ENCODE measurements around the gene FABP1. TPM values are rescaled to one million over a fixed set of nuclear protein-coding genes. Genes with fewer than 3 reads are reported as not detected.

The FABP1 gene
- total RNA-seq, 1 donor = not detected

GRCh38 chr2:88097192-88097591, 30.7 kb downstream of the FABP1 start:
- Histone ChIP-seq H3K27me3 (ENCODE audit: insufficient read depth, low read length) (no peaks in the 10 kb centered on the region), H3K4me3 (ENCODE audit: insufficient read depth, low read length) (no peak overlapping the region), H3K36me3 (ENCODE audit: insufficient read depth, low read length) (no peaks in the 10 kb centered on the region), H3K4me1 (ENCODE audit: insufficient read depth, low read length) (no peaks in the 10 kb centered on the region), H3K4me2 (ENCODE audit: insufficient read depth, low read length) (no peak overlapping the region), H3K9me3 (ENCODE audit: low read depth, low read length) (no peaks in the 10 kb centered on the region), H3K27ac (ENCODE audit: low read depth, low read length) (no peak overlapping the region), H3K79me2 (ENCODE audit: insufficient read depth, low read length) (no peaks in the 10 kb centered on the region), H4K20me1 (ENCODE audit: insufficient read depth, low read length) (no peaks in the 10 kb centered on the region), H2AFZ (ENCODE audit: low read length) (no peak overlapping the region)
- TF ChIP-seq CTCF (IDR thresholded peaks at IDR 0.05; ENCODE audit: extremely low read depth, low read depth, low read length) = no peak
- no peak for DNase-seq (ENCODE audit: insufficient read length, low spot score, missing footprints)

GRCh38 chr2:88096708-88097107, 31.2 kb downstream of the FABP1 start:
- H3K4me1 ChIP-seq (ENCODE audit: insufficient read depth, low read length) = no peaks in the 10 kb centered on the region

GRCh38 chr2:88095022-88095421, 32.8 kb downstream of the FABP1 start:
- no peaks in the 10 kb centered on the region for H3K9me3 ChIP-seq (ENCODE audit: low read depth, low read length)
- no peak for DNase-seq (ENCODE audit: insufficient read length, low spot score, missing footprints)
- H3K4me2 ChIP-seq (ENCODE audit: insufficient read depth, low read length) = no peak overlapping the region
- H3K36me3 ChIP-seq (ENCODE audit: insufficient read depth, low read length) = no peaks in the 10 kb centered on the region
- no peaks in the 10 kb centered on the region for H3K27me3 ChIP-seq (ENCODE audit: insufficient read depth, low read length)
- no peak overlapping the region for H3K4me3 ChIP-seq (ENCODE audit: insufficient read depth, low read length)
- H3K27ac ChIP-seq (ENCODE audit: low read depth, low read length) = no peak overlapping the region
- H3K79me2 ChIP-seq (ENCODE audit: insufficient read depth, low read length) = no peaks in the 10 kb centered on the region
- no peaks in the 10 kb centered on the region for H4K20me1 ChIP-seq (ENCODE audit: insufficient read depth, low read length)
- TF ChIP-seq CTCF (IDR thresholded peaks at IDR 0.05; ENCODE audit: extremely low read depth, low read depth, low read length) = no peak
- no peaks in the 10 kb centered on the region for H3K4me1 ChIP-seq (ENCODE audit: insufficient read depth, low read length)
- H2AFZ ChIP-seq (ENCODE audit: low read length) = no peak overlapping the region

More at GRCh38 chr2:88096708-88097107, 31.2 kb downstream of the FABP1 start:
- H3K9me3 ChIP-seq (ENCODE audit: low read depth, low read length) = no peaks in the 10 kb centered on the region
- DNase-seq (ENCODE audit: insufficient read length, low spot score, missing footprints) = no peak
- no peak overlapping the region for H3K4me3 ChIP-seq (ENCODE audit: insufficient read depth, low read length)
- H4K20me1 ChIP-seq (ENCODE audit: insufficient read depth, low read length) = no peaks in the 10 kb centered on the region
- H3K36me3 ChIP-seq (ENCODE audit: insufficient read depth, low read length) = no peaks in the 10 kb centered on the region
- no peaks in the 10 kb centered on the region for H3K79me2 ChIP-seq (ENCODE audit: insufficient read depth, low read length)
- H3K27me3 ChIP-seq (ENCODE audit: insufficient read depth, low read length) = no peaks in the 10 kb centered on the region
- no peak for TF ChIP-seq CTCF (IDR thresholded peaks at IDR 0.05; ENCODE audit: extremely low read depth, low read depth, low read length)
- no peak overlapping the region for H2AFZ ChIP-seq (ENCODE audit: low read length)
- no peak overlapping the region for H3K4me2 ChIP-seq (ENCODE audit: insufficient read depth, low read length)
- no peak overlapping the region for H3K27ac ChIP-seq (ENCODE audit: low read depth, low read length)

GRCh38 chr2:88092773-88093172, 35.1 kb downstream of the FABP1 start:
- no peak overlapping the region for H2AFZ ChIP-seq (ENCODE audit: low read length)
- H3K4me2 ChIP-seq (ENCODE audit: insufficient read depth, low read length) = no peak overlapping the region
- no peak overlapping the region for H3K27ac ChIP-seq (ENCODE audit: low read depth, low read length)
- H3K4me1 ChIP-seq (ENCODE audit: insufficient read depth, low read length) = no peaks in the 10 kb centered on the region
- no peaks in the 10 kb centered on the region for H4K20me1 ChIP-seq (ENCODE audit: insufficient read depth, low read length)
- H3K79me2 ChIP-seq (ENCODE audit: insufficient read depth, low read length) = no peaks in the 10 kb centered on the region
- no peaks in the 10 kb centered on the region for H3K27me3 ChIP-seq (ENCODE audit: insufficient read depth, low read length)
- no peaks in the 10 kb centered on the region for H3K36me3 ChIP-seq (ENCODE audit: insufficient read depth, low read length)
- no peak overlapping the region for H3K4me3 ChIP-seq (ENCODE audit: insufficient read depth, low read length)
- no peak for DNase-seq (ENCODE audit: insufficient read length, low spot score, missing footprints)
- no peak for TF ChIP-seq CTCF (IDR thresholded peaks at IDR 0.05; ENCODE audit: extremely low read depth, low read depth, low read length)
- no peaks in the 10 kb centered on the region for H3K9me3 ChIP-seq (ENCODE audit: low read depth, low read length)
